Keratinocyte (primary cell): ENCODE data around the gene MKLN1.

ENCODE experiments used
- CTCF ChIP-seq, 3 experiments: IDR thresholded peaks in 1 of 3; conservative IDR thresholded peaks in 1 of 3; optimal IDR thresholded peaks in 1 of 3; 2 replicates in 2 of 3; 3 replicates in 1 of 3; pipeline versions ENCODE3 to v1.5.1; 2011; ENCODE audit warnings: low read length in 3 of 3, mild to moderate bottlenecking in 3 of 3, moderate library complexity in 2 of 3, control low read depth in 1 of 3, inconsistent platforms in 1 of 3; ENCODE audit not compliant: insufficient read depth in 2 of 3; ENCODE audit errors: extremely low read depth in 1 of 3
- EZH2 ChIP-seq: IDR thresholded peaks from one replicate; pipeline ENCODE4 v1.6.1; 2012; ENCODE audit warnings: inconsistent platforms, mild to moderate bottlenecking, low read length, moderate library complexity

- TF ChIP-seq CTCF (optimal IDR thresholded peaks at IDR 0.05 in 1 of 3, IDR thresholded peaks at IDR 0.05 in 1 of 3, conservative IDR thresholded peaks at IDR 0.05 in 1 of 3; ENCODE audit: extremely low read depth in 1 of 3, insufficient read depth in 2 of 3, low read length in 3 of 3), result no peak
- no peak for TF ChIP-seq EZH2
These were observed 140.1 kb downstream of the MKLN1 start for GRCh38 chr7:131467788-131468187.
